ENCODE data around the gene MYOM1. TPM values are rescaled to one million over a fixed set of nuclear protein-coding genes. Genes with fewer than 3 reads are reported as not detected.
A peak's percentile ranks its signal among the peaks of the same experiment; 100 is the strongest.

Gene MYOM1
- total RNA-seq, 3 donors from 2014 or later: 3.1 to 6.9 (median 5.9) TPM

- H3K4me1 ChIP-seq: no peaks in the 10 kb centered on the region
- H3K27me3 ChIP-seq: no peaks in the 10 kb centered on the region
- no peak overlapping the region for H3K4me3 ChIP-seq
- peak in 1 of 2 donors; percentile 26 for DNase-seq (ENCODE audit: low spot score in 2 of 2)
- H3K9me3 ChIP-seq: no peaks in the 10 kb centered on the region
- H3K27ac ChIP-seq: no peak overlapping the region
- H3K36me3 ChIP-seq: no peaks in the 10 kb centered on the region
- intact Hi-C loops (cut with DNase I; ENCODE audit: low total_unique reads): no loop called here
- TF ChIP-seq CTCF (IDR thresholded peaks at IDR 0.05) (no peak), POLR2AphosphoS5 (IDR thresholded peaks at IDR 0.05) (no peak), POLR2A (IDR thresholded peaks at IDR 0.05) (no peak)
Measured at GRCh38 chr18:3177902-3178687, 41.7 kb downstream of the MYOM1 start.

GRCh38 chr18:3175195-3175758, 44.5 kb downstream of the MYOM1 start:
- no peaks in the 10 kb centered on the region for H3K36me3 ChIP-seq
- no peak overlapping the region for H3K27ac ChIP-seq
- TF ChIP-seq POLR2A (IDR thresholded peaks at IDR 0.05) (no peak), CTCF (IDR thresholded peaks at IDR 0.05) (no peak), POLR2AphosphoS5 (IDR thresholded peaks at IDR 0.05) (no peak)
- no peaks in the 10 kb centered on the region for H3K9me3 ChIP-seq
- no peak for DNase-seq (ENCODE audit: low spot score in 2 of 2)
- H3K4me3 ChIP-seq: no peak overlapping the region
- H3K4me1 ChIP-seq: no peaks in the 10 kb centered on the region
- H3K27me3 ChIP-seq: no peaks in the 10 kb centered on the region
- intact Hi-C loops (cut with DNase I; ENCODE audit: low total_unique reads): no loop called here

- Histone ChIP-seq H3K27ac (no peak overlapping the region), H3K4me1 (no peaks in the 10 kb centered on the region), H3K36me3 (no peaks in the 10 kb centered on the region), H3K4me3 (no peak overlapping the region), H3K9me3 (no peaks in the 10 kb centered on the region), H3K27me3 (no peaks in the 10 kb centered on the region)
- DNase-seq (ENCODE audit: low spot score in 2 of 2): no peak
- TF ChIP-seq CTCF (IDR thresholded peaks at IDR 0.05) (no peak), POLR2A (IDR thresholded peaks at IDR 0.05) (no peak), POLR2AphosphoS5 (IDR thresholded peaks at IDR 0.05) (no peak)
- intact Hi-C loops (cut with DNase I; ENCODE audit: low total_unique reads): no loop called here
Measured at GRCh38 chr18:3172097-3172496, 47.7 kb downstream of the MYOM1 start.

- Histone ChIP-seq H3K27ac (no peak overlapping the region), H3K27me3 (no peaks in the 10 kb centered on the region), H3K36me3 (no peaks in the 10 kb centered on the region), H3K4me3 (no peak overlapping the region), H3K4me1 (no peaks in the 10 kb centered on the region), H3K9me3 (no peaks in the 10 kb centered on the region)
- TF ChIP-seq POLR2A (IDR thresholded peaks at IDR 0.05): no peak
- no peak for TF ChIP-seq POLR2AphosphoS5 (IDR thresholded peaks at IDR 0.05)
- TF ChIP-seq CTCF (IDR thresholded peaks at IDR 0.05): no peak
- intact Hi-C loops (cut with DNase I; ENCODE audit: low total_unique reads): no loop called here
- no peak for DNase-seq (ENCODE audit: low spot score in 2 of 2)
Measured at GRCh38 chr18:3171631-3172030, 48.1 kb downstream of the MYOM1 start.

GRCh38 chr18:3170441-3171161, 49.2 kb downstream of the MYOM1 start:
- H3K27me3 ChIP-seq: no peaks in the 10 kb centered on the region
- no peak for DNase-seq (ENCODE audit: low spot score in 2 of 2)
- TF ChIP-seq POLR2AphosphoS5 (IDR thresholded peaks at IDR 0.05) (no peak), POLR2A (IDR thresholded peaks at IDR 0.05) (no peak), CTCF (IDR thresholded peaks at IDR 0.05) (no peak)
- intact Hi-C loops (cut with DNase I; ENCODE audit: low total_unique reads): no loop called here
- no peak overlapping the region for H3K4me3 ChIP-seq
- H3K27ac ChIP-seq: no peak overlapping the region
- no peaks in the 10 kb centered on the region for H3K4me1 ChIP-seq
- H3K9me3 ChIP-seq: no peaks in the 10 kb centered on the region
- no peaks in the 10 kb centered on the region for H3K36me3 ChIP-seq
